ENCODE measurements around the gene PRR4. TPM values are rescaled to one million over a fixed set of nuclear protein-coding genes. Genes with fewer than 3 reads are reported as not detected.

Gene PRR4
- total RNA-seq, 1 donor from 2014 or later = 7.5 TPM

DNA sequence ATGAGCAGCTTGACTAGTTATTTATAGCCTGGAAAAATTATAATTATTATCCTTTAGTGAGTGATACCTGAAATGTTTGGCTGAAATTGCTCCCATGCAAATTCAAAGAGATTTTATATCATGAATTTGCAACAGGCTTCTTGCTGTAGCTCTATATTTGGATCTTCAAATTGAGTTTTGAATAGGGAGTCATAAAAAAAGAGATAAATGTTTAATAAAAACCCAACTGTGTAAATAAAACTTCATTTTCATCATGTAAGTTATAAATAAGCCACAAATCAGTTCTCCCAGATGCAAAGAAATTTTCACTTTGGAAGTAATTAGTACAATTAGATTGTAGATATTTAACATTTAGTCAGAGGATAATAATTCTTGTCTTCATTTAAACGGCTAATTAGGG lies 42.1 kb downstream of the PRR4 start, which contains the start of gene TAS2R8:
Gene TAS2R8 (minus strand): TSS at position 101 of the 400 bp plus-strand sequence. CDS start 306 bp downstream, outside the sequence.
- Mint-ChIP-seq H3K36me3 (ENCODE audit: unreplicated experiment) (no peaks in the 10 kb centered on the region), H3K9me3 (ENCODE audit: unreplicated experiment) (no peaks in the 10 kb centered on the region), H3K4me1 (ENCODE audit: low read depth, unreplicated experiment) (no peaks in the 10 kb centered on the region), H3K4me3 (ENCODE audit: unreplicated experiment) (no peak within 1 kb of the TSS), H3K27me3 (ENCODE audit: unreplicated experiment) (no peaks in the 10 kb centered on the region), H3K27ac (ENCODE audit: unreplicated experiment) (no peak within 1 kb of the TSS)
- TF ChIP-seq, protein P1, sequence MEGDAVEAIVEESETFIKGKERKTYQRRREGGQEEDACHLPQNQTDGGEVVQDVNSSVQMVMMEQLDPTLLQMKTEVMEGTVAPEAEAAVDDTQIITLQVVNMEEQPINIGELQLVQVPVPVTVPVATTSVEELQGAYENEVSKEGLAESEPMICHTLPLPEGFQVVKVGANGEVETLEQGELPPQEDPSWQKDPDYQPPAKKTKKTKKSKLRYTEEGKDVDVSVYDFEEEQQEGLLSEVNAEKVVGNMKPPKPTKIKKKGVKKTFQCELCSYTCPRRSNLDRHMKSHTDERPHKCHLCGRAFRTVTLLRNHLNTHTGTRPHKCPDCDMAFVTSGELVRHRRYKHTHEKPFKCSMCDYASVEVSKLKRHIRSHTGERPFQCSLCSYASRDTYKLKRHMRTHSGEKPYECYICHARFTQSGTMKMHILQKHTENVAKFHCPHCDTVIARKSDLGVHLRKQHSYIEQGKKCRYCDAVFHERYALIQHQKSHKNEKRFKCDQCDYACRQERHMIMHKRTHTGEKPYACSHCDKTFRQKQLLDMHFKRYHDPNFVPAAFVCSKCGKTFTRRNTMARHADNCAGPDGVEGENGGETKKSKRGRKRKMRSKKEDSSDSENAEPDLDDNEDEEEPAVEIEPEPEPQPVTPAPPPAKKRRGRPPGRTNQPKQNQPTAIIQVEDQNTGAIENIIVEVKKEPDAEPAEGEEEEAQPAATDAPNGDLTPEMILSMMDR (IDR thresholded peaks at IDR 0.05; ENCODE audit: partially characterized antibody, unreplicated experiment) = no peak
- no peak for DNase-seq

DNA sequence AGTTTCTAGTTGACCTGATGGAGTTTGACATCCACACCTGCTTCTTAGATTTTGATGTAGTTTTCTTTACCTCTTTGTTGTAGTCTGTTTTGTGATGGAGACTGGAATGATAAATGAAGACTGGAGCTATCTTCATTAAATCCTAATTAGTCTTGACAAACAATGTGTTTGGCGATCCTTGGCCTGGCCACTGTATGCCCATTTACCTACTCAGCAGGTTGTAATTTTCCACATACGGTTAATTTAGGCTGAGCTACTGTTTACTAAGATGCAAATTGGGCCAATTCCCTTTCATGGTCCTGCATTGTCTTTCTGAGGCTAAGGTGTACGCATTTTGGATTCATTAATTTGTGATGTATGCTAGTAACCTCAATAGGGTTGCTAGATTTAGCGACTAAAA lies 46.7 kb downstream of the PRR4 start, which contains the start of gene TAS2R7:
Gene TAS2R7 (minus strand): TSS at position 41 of the 400 bp plus-strand sequence. CDS start 57 bp downstream, outside the sequence.
- H3K27ac Mint-ChIP-seq (ENCODE audit: unreplicated experiment) = no peak within 1 kb of the TSS
- no peak within 1 kb of the TSS for H3K4me3 Mint-ChIP-seq (ENCODE audit: unreplicated experiment)
- TF ChIP-seq, protein P1 (IDR thresholded peaks at IDR 0.05; ENCODE audit: partially characterized antibody, unreplicated experiment) = no peak
- no peaks in the 10 kb centered on the region for H3K4me1 Mint-ChIP-seq (ENCODE audit: low read depth, unreplicated experiment)
- no peak for DNase-seq
- no peaks in the 10 kb centered on the region for H3K27me3 Mint-ChIP-seq (ENCODE audit: unreplicated experiment)
- H3K9me3 Mint-ChIP-seq (ENCODE audit: unreplicated experiment) = peaks cover 1% of the 10 kb centered on the region
- no peaks in the 10 kb centered on the region for H3K36me3 Mint-ChIP-seq (ENCODE audit: unreplicated experiment)

DNA sequence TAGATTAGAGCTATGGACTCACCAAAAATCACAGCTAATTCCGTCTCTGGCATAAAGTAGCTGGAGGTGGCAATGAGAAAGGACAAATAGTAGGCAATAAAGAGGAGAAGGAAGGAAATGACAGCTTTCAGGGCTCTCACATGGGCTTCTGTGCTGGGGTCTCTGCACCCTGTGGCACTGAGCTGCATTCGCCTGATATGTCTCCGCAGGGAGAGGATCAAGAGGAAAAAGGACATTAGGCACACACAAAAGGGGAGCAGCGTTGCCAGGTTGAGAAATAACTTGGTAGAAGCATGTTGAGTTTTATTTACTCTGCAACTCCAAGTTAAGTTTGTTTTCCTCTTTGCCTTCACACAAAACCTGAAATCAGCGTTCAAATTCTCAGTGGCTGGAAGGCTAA lies 47.5 kb downstream of the PRR4 start:
- TF ChIP-seq, protein P1 (IDR thresholded peaks at IDR 0.05; ENCODE audit: partially characterized antibody, unreplicated experiment) = no peak
- H3K4me3 Mint-ChIP-seq (ENCODE audit: unreplicated experiment) = no peak overlapping the region
- H3K27me3 Mint-ChIP-seq (ENCODE audit: unreplicated experiment) = no peaks in the 10 kb centered on the region
- no peaks in the 10 kb centered on the region for H3K4me1 Mint-ChIP-seq (ENCODE audit: low read depth, unreplicated experiment)
- no peaks in the 10 kb centered on the region for H3K36me3 Mint-ChIP-seq (ENCODE audit: unreplicated experiment)
- no peak overlapping the region for H3K27ac Mint-ChIP-seq (ENCODE audit: unreplicated experiment)
- no peak for DNase-seq
- peaks cover 1% of the 10 kb centered on the region for H3K9me3 Mint-ChIP-seq (ENCODE audit: unreplicated experiment)

Other genes with a start within 250 kb of the PRR4 start
- gene MAGOHB, start 235.9 kb downstream of the PRR4 start, total RNA-seq (ENCODE audit: unreplicated experiment) = 22.1 TPM
- not detected for gene STYK1, start 175.4 kb downstream of the PRR4 start, total RNA-seq (ENCODE audit: unreplicated experiment)
- 39.0 TPM for gene YBX3, start 126.2 kb downstream of the PRR4 start, total RNA-seq (ENCODE audit: unreplicated experiment)
- gene TAS2R7, start 46.8 kb downstream of the PRR4 start, total RNA-seq (ENCODE audit: unreplicated experiment) = 0.39 TPM
- not detected for gene TAS2R8, start 42.2 kb downstream of the PRR4 start, total RNA-seq (ENCODE audit: unreplicated experiment)
- gene TAS2R9, start 39.3 kb downstream of the PRR4 start, total RNA-seq (ENCODE audit: unreplicated experiment) = not detected
- gene TAS2R10, start 23.1 kb downstream of the PRR4 start, total RNA-seq (ENCODE audit: unreplicated experiment) = 0.69 TPM
- 33.3 TPM for gene PRH1, start 34.8 kb upstream of the PRR4 start, total RNA-seq (ENCODE audit: unreplicated experiment)
- gene TAS2R13, start 60.1 kb upstream of the PRR4 start, total RNA-seq (ENCODE audit: unreplicated experiment) = 2.0 TPM
- gene PRH2, start 79.8 kb upstream of the PRR4 start, total RNA-seq (ENCODE audit: unreplicated experiment) = not detected
- gene TAS2R14, start 89.8 kb upstream of the PRR4 start, total RNA-seq (ENCODE audit: unreplicated experiment) = 3.3 TPM
- gene TAS2R50, start 137.4 kb upstream of the PRR4 start, total RNA-seq (ENCODE audit: unreplicated experiment) = 1.3 TPM
- 3.4 TPM for gene TAS2R20, start 148.8 kb upstream of the PRR4 start, total RNA-seq (ENCODE audit: unreplicated experiment)
- 7.9 TPM for gene TAS2R19, start 173.1 kb upstream of the PRR4 start, total RNA-seq (ENCODE audit: unreplicated experiment)
- gene TAS2R31, start 181.9 kb upstream of the PRR4 start, total RNA-seq (ENCODE audit: unreplicated experiment) = 5.7 TPM
- gene TAS2R46, start 212.8 kb upstream of the PRR4 start, total RNA-seq (ENCODE audit: unreplicated experiment) = 3.3 TPM
- 1.5 TPM for gene TAS2R43, start 242.8 kb upstream of the PRR4 start, total RNA-seq (ENCODE audit: unreplicated experiment)

All from glutamatergic neuron (in vitro differentiated cells).